Measurements from ENCODE around the gene ECEL1. TPM values are rescaled to one million over a fixed set of nuclear protein-coding genes. Genes with fewer than 3 reads are reported as not detected.
A peak's percentile ranks its signal among the peaks of the same experiment; 100 is the strongest.

ECEL1 gene
- total and polyA plus RNA-seq, 4 donors: 0.09 to 0.35 (median 0.23) TPM

DNA sequence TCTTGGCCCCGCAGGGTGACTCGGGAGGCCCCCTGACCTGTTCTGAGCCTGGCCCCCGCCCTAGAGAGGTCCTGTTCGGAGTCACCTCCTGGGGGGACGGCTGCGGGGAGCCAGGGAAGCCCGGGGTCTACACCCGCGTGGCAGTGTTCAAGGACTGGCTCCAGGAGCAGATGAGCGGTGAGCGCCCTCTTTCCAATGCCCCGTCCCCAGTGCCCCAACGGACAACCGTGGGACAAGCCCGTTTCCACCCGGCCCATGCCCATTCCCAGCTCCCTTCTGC is 35.7 kb upstream of the ECEL1 start:
- Histone ChIP-seq H3K9ac (ENCODE audit: insufficient read depth in 1 of 2, low read length in 2 of 2) (no peak overlapping the region), H3K36me3 (ENCODE audit: control insufficient read depth in 4 of 4, insufficient read depth in 4 of 4, low read length in 4 of 4) (no peaks in the 10 kb centered on the region), H3K27ac (ENCODE audit: low read depth in 1 of 2, low read length in 1 of 2) (no peak overlapping the region), H3K9me3 (ENCODE audit: control insufficient read depth in 4 of 4, insufficient read depth in 3 of 4, low read length in 3 of 4) (no peaks in the 10 kb centered on the region), H3K27me3 (ENCODE audit: control insufficient read depth in 3 of 3, insufficient read depth in 3 of 3, low read length in 2 of 3) (peaks cover 14 to 29% (median 20%) of the 10 kb centered on the region in 3 donors), H3K4me1 (ENCODE audit: control insufficient read depth in 5 of 5, insufficient read depth in 5 of 5, low read length in 5 of 5) (peaks cover 0 to 8% (median 4%) of the 10 kb centered on the region in 5 donors), H3K4me3 (no peak overlapping the region)
- WGBS, 2 donors: 14 to 17% methylated on average over 16 of the region's 16 CpGs
- no peak for DNase-seq
- TF ChIP-seq, protein P1, sequence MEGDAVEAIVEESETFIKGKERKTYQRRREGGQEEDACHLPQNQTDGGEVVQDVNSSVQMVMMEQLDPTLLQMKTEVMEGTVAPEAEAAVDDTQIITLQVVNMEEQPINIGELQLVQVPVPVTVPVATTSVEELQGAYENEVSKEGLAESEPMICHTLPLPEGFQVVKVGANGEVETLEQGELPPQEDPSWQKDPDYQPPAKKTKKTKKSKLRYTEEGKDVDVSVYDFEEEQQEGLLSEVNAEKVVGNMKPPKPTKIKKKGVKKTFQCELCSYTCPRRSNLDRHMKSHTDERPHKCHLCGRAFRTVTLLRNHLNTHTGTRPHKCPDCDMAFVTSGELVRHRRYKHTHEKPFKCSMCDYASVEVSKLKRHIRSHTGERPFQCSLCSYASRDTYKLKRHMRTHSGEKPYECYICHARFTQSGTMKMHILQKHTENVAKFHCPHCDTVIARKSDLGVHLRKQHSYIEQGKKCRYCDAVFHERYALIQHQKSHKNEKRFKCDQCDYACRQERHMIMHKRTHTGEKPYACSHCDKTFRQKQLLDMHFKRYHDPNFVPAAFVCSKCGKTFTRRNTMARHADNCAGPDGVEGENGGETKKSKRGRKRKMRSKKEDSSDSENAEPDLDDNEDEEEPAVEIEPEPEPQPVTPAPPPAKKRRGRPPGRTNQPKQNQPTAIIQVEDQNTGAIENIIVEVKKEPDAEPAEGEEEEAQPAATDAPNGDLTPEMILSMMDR (IDR thresholded peaks at IDR 0.05; ENCODE audit: control extremely low read depth, extremely low read depth): no peak
- no peak for ATAC-seq (ENCODE audit: insufficient read depth, low FRiP score)

DNA sequence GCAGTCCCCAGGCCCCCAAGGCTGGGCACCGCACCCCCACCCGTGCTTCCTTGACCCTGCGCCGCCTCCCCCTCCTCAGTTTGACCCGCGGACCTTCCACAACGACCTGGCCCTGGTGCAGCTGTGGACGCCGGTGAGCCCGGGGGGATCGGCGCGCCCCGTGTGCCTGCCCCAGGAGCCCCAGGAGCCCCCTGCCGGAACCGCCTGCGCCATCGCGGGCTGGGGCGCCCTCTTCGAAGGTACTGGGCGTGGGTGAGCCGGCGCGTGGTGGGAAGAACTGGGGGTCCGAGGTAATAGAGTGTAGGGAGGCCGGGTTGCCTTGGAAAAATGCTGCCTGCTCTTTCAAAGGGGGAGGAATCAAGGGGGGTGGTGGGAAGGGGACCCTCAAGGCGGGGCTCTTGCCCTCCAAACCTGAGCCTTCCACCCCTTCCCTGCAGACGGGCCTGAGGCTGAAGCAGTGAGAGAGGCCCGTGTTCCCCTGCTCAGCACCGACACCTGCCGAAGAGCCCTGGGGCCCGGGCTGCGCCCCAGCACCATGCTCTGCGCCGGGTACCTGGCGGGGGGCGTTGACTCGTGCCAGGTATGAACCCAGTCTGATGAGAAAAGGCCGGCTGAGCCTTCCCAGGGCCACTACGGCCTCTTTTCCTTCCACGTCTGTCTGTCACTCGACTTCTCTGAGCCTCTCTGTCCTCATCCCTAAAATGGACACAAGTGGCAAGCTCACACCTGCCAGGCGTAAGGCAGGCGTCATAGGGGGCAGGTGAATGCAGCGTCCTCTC is 35.2 kb upstream of the ECEL1 start:
- ATAC-seq (ENCODE audit: insufficient read depth, low FRiP score): no peak
- H3K9ac ChIP-seq (ENCODE audit: insufficient read depth in 1 of 2, low read length in 2 of 2): no peak overlapping the region

DNA sequence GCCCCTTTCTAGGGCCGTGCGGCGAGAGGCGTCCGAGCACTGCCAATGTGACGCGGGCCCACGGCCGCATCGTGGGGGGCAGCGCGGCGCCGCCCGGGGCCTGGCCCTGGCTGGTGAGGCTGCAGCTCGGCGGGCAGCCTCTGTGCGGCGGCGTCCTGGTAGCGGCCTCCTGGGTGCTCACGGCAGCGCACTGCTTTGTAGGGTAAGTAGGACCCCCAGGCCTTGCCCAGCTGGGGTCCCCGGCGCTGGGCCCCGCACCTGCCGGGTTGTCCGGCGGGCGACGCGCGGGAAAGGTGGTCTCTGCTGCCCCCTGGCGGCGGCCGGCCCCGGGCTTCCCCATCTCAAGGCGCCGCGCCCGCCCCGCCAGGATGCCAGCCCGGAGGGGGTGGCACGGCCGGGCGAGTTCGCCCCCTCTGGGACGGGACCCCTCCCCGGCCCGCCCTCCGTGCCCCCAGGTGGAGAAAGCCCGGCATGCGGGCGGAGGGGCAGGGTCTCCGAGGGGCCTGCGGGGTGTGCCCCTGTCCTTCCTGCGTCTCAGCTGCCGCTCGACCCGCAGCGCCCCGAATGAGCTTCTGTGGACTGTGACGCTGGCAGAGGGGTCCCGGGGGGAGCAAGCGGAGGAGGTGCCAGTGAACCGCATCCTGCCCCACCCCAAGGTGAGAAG is 34.5 kb upstream of the ECEL1 start:
- Histone ChIP-seq H3K27me3 (ENCODE audit: control insufficient read depth in 3 of 3, insufficient read depth in 3 of 3, low read length in 2 of 3) (peaks cover 14 to 26% (median 20%) of the 10 kb centered on the region in 3 donors), H3K36me3 (ENCODE audit: control insufficient read depth in 4 of 4, insufficient read depth in 4 of 4, low read length in 4 of 4) (no peaks in the 10 kb centered on the region), H3K4me1 (ENCODE audit: control insufficient read depth in 5 of 5, insufficient read depth in 5 of 5, low read length in 5 of 5) (peaks cover 0 to 8% (median 4%) of the 10 kb centered on the region in 5 donors), H3K9me3 (ENCODE audit: control insufficient read depth in 4 of 4, insufficient read depth in 3 of 4, low read length in 3 of 4) (no peaks in the 10 kb centered on the region), H3K27ac (ENCODE audit: low read depth in 1 of 2, low read length in 1 of 2) (no peak overlapping the region), H3K9ac (ENCODE audit: insufficient read depth in 1 of 2, low read length in 2 of 2) (no peak overlapping the region), H3K4me3 (no peak overlapping the region)
- DNase-seq (peak in 1 of 3 donors; percentile 50), ATAC-seq (ENCODE audit: insufficient read depth, low FRiP score) (no peak)
- TF ChIP-seq, protein P1 (IDR thresholded peaks at IDR 0.05; ENCODE audit: control extremely low read depth, extremely low read depth): peak; percentile 55
- WGBS, 2 donors: 5 to 6% methylated on average over 35 to 66 of the region's 66 CpGs

More for the DNA sequence above, 35.2 kb upstream of the ECEL1 start:
- Histone ChIP-seq H3K36me3 (ENCODE audit: control insufficient read depth in 4 of 4, insufficient read depth in 4 of 4, low read length in 4 of 4) (no peaks in the 10 kb centered on the region), H3K9me3 (ENCODE audit: control insufficient read depth in 4 of 4, insufficient read depth in 3 of 4, low read length in 3 of 4) (no peaks in the 10 kb centered on the region), H3K27ac (ENCODE audit: low read depth in 1 of 2, low read length in 1 of 2) (no peak overlapping the region), H3K4me3 (no peak overlapping the region), H3K27me3 (ENCODE audit: control insufficient read depth in 3 of 3, insufficient read depth in 3 of 3, low read length in 2 of 3) (peaks cover 14 to 29% (median 20%) of the 10 kb centered on the region in 3 donors), H3K4me1 (ENCODE audit: control insufficient read depth in 5 of 5, insufficient read depth in 5 of 5, low read length in 5 of 5) (peaks cover 0 to 8% (median 4%) of the 10 kb centered on the region in 5 donors)
- TF ChIP-seq, protein P1 (IDR thresholded peaks at IDR 0.05; ENCODE audit: control extremely low read depth, extremely low read depth): no peak
- 18 to 23% methylated on average over 40 to 46 of the region's 46 CpGs for WGBS, 2 donors
- DNase-seq: no peak
